GM18520 (cell line): ENCODE measurements around the gene RPS4Y2.

Source experiments
- ATAC-seq: cut with Tn5 transposase; IDR thresholded peaks from one replicate; pipeline ENCODE4 v1.9.1; 2021; ENCODE audit not compliant: unreplicated experiment

RPS4Y2 gene

GRCh38 chrY:20755808-20756207 lies at the start of gene RPS4Y2:
RPS4Y2 (plus strand) TSS chrY:20756108; CDS start chrY:20756164, 56 bp downstream.
- no peak for ATAC-seq

DNA sequence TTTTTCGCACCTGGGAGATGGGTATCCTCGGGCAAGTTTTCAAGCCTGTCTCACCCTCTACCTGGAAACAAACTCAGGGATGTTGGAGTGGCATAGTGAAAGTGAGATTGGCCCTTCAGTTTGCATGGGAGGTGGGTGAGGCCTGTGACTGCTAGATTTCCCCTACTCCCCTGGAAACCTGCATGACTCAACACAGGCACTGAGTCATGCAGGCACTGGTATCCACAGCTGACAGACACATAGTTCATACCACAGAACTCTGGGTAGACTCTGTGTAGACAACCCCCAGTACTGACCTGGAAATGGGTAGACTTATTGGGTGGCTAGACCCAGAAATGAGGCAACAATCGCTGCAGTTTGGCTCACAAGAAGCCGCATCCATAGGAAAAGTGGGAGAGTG lies 41.5 kb upstream of the RPS4Y2 start:
- no peak for ATAC-seq

DNA sequence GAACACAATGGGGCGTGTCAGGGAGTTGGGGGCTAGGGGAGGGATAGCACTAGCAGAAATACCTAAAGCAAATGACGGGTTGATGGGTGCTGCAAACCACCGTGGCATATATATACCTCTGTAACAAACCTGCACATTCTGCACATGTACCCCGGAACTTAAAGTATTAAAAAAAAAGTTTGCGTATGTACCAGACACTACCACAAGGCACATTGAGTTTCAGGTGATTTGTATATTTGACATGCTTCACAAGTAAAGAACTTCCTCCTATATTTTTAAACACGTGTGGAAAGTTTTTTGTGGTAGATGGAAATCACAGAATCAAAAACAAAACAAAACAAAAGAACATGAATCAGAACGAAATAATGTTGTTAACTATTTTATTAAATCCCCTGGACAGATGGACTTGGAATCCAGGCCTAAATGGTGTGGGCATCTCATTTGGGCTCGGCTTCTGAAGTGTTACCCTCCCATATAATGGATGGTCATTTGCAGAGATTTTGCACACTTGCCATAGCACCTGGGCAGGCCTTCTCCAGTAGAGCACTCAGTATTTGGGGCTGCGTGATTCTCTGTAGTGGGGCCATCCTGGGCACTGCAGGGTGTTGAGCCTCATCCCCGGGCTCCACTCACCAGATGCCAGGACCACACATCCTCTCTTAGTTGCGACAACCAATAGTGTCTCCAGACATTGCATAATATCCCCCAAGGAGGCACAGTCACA lies 29.6 kb upstream of the RPS4Y2 start:
- no peak for ATAC-seq

DNA sequence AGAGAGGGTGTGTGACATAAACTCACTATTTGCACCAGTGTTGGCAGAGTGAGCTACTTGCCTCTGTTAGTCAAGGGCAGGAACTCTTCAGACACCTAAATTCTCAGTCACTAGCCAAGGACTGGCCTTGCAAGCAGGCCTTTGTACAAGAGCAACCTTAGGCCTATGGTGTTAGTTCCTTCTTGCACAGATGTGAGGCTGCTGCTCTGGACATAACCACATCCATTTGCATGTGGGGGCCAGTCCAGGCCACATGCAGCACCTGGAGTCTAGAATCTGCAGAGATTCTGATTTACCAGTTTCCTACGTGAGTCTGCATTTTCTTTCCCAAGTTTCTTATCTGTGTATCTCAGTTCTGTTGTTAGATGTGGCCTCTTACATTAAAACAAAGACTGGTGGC lies 20.7 kb upstream of the RPS4Y2 start:
- ATAC-seq, result no peak

DNA sequence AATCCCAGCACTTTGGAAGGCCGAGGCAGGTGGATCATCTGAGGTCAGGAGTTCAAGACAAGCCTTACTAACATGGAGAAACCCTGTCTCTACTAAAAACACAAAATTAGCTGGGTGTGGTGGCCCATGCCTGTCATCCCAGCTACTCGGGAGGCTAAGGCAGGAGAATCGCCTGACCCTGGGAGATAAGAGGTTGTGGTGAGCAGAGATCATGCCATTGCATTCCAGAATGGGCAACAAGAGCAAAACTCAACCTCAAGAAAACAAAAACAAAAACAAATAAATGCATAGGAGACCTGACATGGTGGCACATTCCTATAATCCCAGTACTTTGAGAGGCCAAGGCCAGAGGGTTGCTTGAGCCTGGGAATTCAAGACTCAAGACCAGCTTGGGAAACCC lies 16.1 kb upstream of the RPS4Y2 start:
- no peak for ATAC-seq

DNA sequence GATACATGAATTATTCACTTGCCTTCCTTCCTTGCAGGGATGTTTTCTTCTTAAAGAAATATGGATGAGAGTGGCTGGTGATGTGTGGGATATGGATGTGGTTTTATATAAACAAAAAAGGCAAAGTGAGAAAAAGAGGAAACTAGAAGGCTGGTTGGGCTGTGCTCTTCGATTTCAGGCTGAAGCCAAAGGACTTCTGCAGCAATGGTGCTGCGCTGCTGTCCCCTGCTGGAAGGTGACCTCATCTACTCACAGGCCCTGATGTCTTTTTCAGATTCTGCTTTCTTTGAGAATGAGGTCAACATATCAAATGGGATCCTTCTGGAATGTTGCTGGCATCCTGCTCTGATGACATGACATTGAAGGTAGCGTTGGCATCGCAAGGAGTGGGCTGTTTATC lies 15.3 kb upstream of the RPS4Y2 start:
- no peak for ATAC-seq

GRCh38 chrY:20745060-20745459 lies 10.8 kb upstream of the RPS4Y2 start:
- ATAC-seq, result no peak

DNA sequence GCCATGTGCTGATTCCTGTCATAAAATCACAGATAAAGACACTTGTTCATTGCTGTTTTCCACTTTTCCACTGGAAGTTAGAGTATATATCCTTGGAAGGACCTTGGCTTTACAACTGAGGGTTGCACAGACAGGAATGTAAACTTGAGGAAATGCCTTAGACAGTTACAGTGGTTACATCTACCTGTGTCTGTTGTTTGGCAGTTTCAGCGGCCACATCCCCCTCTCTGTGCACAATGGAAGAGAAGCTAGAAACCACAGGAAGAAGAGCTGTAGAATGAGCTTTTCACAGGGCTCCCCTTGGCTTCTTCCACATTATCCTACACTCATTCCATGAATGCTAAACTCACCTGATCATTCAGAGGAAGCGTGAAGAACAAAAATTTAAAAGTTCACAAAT lies 9.0 kb upstream of the RPS4Y2 start:
- no peak for ATAC-seq

- ATAC-seq, result no peak
Observed at GRCh38 chrY:20763869-20764268, 8.0 kb downstream of the RPS4Y2 start.

DNA sequence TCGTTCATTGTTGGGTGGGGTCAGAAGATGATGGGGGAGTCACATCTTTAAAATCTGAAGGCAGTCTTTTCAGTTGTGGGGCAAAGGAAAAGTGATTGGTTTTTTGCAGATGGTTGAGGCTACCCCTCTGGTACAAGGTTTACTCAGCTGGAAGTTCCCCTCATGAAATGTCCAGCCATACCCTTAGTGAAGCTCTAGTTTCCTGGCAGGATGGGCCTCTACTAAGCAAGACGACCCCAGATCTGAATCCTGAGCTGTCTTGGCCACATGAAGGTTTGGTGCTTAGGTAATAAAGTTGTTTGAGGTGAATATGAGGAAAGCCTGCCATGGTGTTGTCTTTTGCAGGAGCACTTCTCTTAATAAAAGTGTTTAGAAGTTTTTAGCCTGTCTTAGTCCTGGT lies 9.2 kb downstream of the RPS4Y2 start:
- ATAC-seq, result no peak

DNA sequence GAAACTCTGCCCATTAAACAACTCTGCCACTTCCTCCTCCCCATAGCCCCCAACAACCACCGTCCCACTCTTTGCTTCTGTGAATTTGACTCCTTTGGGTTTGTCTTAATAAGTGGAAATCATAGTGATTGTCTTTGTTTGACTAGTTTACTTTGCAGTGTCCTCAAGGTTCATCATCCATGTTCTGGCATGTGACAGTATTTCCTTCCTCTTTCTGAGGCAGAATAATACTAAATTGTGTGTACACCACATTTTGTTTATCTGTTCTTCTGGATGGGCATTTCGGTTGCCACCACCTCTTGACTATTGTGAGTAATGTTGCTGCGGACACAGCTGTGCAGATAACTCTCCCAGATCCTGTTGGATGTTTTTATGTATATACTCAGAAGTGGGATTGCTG lies 14.8 kb downstream of the RPS4Y2 start:
- ATAC-seq, result no peak

DNA sequence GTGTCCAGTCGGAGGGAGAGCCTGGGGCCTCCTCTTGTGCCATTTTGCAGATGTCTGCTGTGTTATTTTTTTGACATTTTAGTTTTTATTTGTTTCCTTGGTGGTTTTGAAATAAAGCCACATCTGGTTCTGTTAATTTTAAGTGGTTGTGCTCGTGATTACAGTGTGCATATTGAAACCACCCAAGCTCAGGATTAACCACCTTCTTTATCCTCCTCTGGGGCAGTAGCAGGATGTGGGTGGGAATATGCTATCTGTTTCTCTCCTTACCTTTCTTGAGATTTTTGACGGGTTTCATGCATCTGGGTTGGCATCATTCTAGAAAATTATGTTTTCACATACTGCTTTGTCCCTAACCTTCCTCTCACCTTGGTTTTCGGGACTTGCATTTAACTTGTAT lies 20.2 kb downstream of the RPS4Y2 start:
- no peak for ATAC-seq

DNA sequence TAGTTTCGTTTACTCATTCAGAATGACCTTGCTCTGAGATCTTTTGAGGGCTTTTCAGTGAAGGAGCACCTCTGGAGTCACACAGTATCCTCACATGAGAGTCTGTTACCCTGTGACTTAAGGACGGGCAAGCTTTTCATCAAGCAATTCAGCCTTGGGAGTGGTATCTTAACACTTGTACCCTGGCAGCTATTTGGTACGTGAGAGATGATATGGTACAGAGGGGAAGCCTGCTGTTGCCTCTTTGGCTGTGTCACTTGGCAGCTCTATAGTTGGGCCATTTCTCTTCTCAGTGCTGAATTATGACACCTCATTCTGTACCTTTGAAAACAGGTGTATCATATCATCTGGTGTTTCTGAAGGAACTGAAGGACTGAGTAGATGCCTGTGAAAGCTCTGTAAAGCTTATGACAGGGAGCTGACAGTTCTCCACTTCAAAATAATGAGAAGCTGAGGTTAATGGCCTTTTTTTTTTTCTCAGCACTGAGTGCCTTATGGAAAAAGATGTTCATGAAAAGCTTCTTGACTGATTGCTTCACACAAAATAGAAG lies 24.3 kb downstream of the RPS4Y2 start:
- ATAC-seq, result no peak

GRCh38 chrY:20780776-20781175 lies 24.9 kb downstream of the RPS4Y2 start:
- no peak for ATAC-seq

DNA sequence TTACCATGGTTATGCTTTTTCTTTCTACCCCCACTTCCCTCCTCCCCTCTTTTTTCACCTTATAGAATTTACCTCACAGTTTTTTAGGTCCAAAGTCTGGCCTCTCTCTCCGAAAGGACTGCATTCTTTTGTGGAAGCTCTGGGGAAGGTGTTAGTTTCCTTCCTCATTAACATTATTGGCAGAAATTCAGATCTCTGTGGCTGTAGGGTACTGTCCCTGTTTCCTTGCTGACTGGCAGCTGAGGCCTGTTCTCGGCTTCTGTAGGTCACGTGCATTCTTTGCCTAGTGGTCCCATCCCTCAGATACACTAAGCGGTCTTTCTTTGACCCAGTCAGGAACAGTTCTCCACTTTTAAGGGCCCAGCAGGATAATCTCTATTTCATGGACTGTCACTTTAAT lies 25.5 kb downstream of the RPS4Y2 start:
- ATAC-seq, result no peak

- no peak for ATAC-seq
Observed at GRCh38 chrY:20784965-20785364, 29.1 kb downstream of the RPS4Y2 start.

DNA sequence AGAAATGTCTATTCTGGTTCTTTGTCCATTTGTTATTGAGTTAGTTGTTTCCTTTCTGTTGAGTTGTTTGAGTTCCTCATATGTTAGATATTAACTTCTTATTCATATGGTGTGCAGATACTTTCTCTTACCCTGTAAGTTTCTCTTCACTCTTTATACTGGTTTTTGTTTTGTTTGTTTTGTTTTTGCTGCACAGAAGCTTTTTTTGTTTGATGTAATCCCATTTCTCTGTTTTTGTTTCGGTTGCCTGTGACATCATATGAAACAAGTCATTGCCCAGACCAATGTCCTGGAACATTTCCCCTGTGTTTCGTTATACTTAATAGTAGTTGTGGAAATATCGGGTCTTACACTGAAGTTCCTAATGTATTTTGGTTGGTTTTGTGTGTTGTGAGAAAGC lies 31.2 kb downstream of the RPS4Y2 start:
- no peak for ATAC-seq

GRCh38 chrY:20798351-20799049 lies 42.6 kb downstream of the RPS4Y2 start:
- ATAC-seq, result no peak

- ATAC-seq, result no peak
Observed at GRCh38 chrY:20802659-20803058, 46.8 kb downstream of the RPS4Y2 start.

GRCh38 chrY:20806243-20806642 lies 50.3 kb downstream of the RPS4Y2 start:
- ATAC-seq, result no peak

- ATAC-seq, result no peak
Observed at GRCh38 chrY:20813459-20813858, 57.6 kb downstream of the RPS4Y2 start.

GRCh38 chrY:20814794-20815193 lies 58.9 kb downstream of the RPS4Y2 start:
- no peak for ATAC-seq
